Neural cell (in vitro differentiated cells): Measurements from ENCODE around the gene PREB. TPM values are rescaled to one million over a fixed set of nuclear protein-coding genes. Genes with fewer than 3 reads are reported as not detected.

ENCODE experiments used
- H2AFZ ChIP-seq: fragments of 200-600, 300-800 bp; sonication (generic), shearing (Covaris generic); 2 replicates; pipeline ENCODE4 v1.6.0; 2014; ENCODE audit warnings: low read depth, mild to moderate bottlenecking, antibody characterized with exemption, low read length, moderate library complexity
- H3F3A ChIP-seq: fragments of 200-600 bp; shearing (Covaris generic); 2 replicates; pipeline ENCODE4 v1.6.1; 2016; ENCODE audit warnings: mild to moderate bottlenecking, moderate library complexity, mixed read lengths, antibody characterized with exemption, low read length; ENCODE audit not compliant: insufficient read depth, poor library complexity, severe bottlenecking
- H3K27ac ChIP-seq: fragments of 200-600, 300-800 bp; sonication (generic), shearing (Covaris generic); 2 replicates; pipeline ENCODE4 v1.5.1; 2014; ENCODE audit warnings: mild to moderate bottlenecking, low read length, moderate library complexity
- H3K27me3 ChIP-seq: fragments of 300-800, 200-600 bp; sonication (generic), shearing (Covaris generic); 2 replicates; pipeline ENCODE4 v1.6.0; 2014; ENCODE audit warnings: mild to moderate bottlenecking, low read depth, low read length, moderate library complexity; ENCODE audit not compliant: insufficient read depth
- H3K36me3 ChIP-seq: fragments of 300-800, 200-600 bp; sonication (generic), shearing (Covaris generic); 2 replicates; pipeline ENCODE4 v1.5.1; 2014; ENCODE audit warnings: mild to moderate bottlenecking, antibody characterized with exemption, low read length, moderate library complexity; ENCODE audit not compliant: insufficient read depth
- H3K4me2 ChIP-seq: fragments of 300-800, 200-600 bp; sonication (generic), shearing (Covaris generic); 2 replicates; pipeline ENCODE4 v1.6.0; 2014; ENCODE audit warnings: mild to moderate bottlenecking, low read length
- H3K4me3 ChIP-seq: fragments of 300-800, 200-600 bp; sonication (generic), shearing (Covaris generic); 2 replicates; pipeline ENCODE4 v1.5.1; 2014; ENCODE audit warnings: mild to moderate bottlenecking, low read length, moderate library complexity
- H3K79me2 ChIP-seq: fragments of 200-600 bp; shearing (Covaris generic); replicated peaks from 2 replicates; pipeline ENCODE4 v1.6.0; 2014; ENCODE audit warnings: mild to moderate bottlenecking, low read length, moderate library complexity; ENCODE audit not compliant: insufficient read depth
- H3K9ac ChIP-seq: fragments of 300-800, 200-600 bp; sonication (generic), shearing (Covaris generic); 2 replicates; pipeline ENCODE4 v1.6.1; 2016; ENCODE audit warnings: mild to moderate bottlenecking, low read length, mixed read lengths
- H3K9me2 ChIP-seq: fragments of 200-600 bp; shearing (Covaris generic); 2 replicates; pipeline ENCODE4 v1.6.1; 2016; ENCODE audit warnings: mild to moderate bottlenecking, low read length, mixed read lengths; ENCODE audit not compliant: insufficient read depth
- H3K9me3 ChIP-seq: fragments of 200-600, 300-800 bp; sonication (generic), shearing (Covaris generic); 2 replicates; pipeline ENCODE4 v1.6.1; 2016; ENCODE audit warnings: mild to moderate bottlenecking, mixed run types, low read length, moderate library complexity, mixed read lengths
- H4K20me1 ChIP-seq: fragments of 200-600 bp; shearing (Covaris generic); 2 replicates; pipeline ENCODE4 v1.6.1; 2016; ENCODE audit warnings: mild to moderate bottlenecking, mixed run types; ENCODE audit not compliant: insufficient read depth
- CTCF ChIP-seq: fragments of 450-650 bp; IDR thresholded peaks from 2 replicates; pipeline ENCODE4 v1.5.1; 2014; ENCODE audit warnings: antibody characterized with exemption, mild to moderate bottlenecking, moderate library complexity; ENCODE audit not compliant: poor library complexity, severe bottlenecking
- EP300 ChIP-seq: fragments of 450-650 bp; conservative IDR thresholded peaks from 2 replicates; pipeline ENCODE4 v1.6.1; 2014; ENCODE audit warnings: antibody characterized with exemption, mild to moderate bottlenecking, moderate library complexity; ENCODE audit not compliant: poor library complexity, severe bottlenecking
- EZH2 ChIP-seq: fragments of 200-600, 300-800 bp; shearing (Covaris generic), sonication (generic); IDR thresholded peaks from 2 replicates; pipeline ENCODE4 v1.6.1; 2014; ENCODE audit warnings: antibody characterized with exemption, low read length, borderline replicate concordance, mild to moderate bottlenecking; ENCODE audit not compliant: insufficient read depth, poor library complexity, severe bottlenecking
- MXI1 ChIP-seq: fragments of 450-650 bp; conservative IDR thresholded peaks from 2 replicates; pipeline ENCODE4 v1.6.1; 2014; ENCODE audit warnings: antibody characterized with exemption, mild to moderate bottlenecking; ENCODE audit not compliant: poor library complexity, severe bottlenecking
- POLR2AphosphoS5 ChIP-seq: IDR thresholded peaks from 2 replicates; pipeline ENCODE4 v1.6.1; 2012
- RAD21 ChIP-seq: fragments of 450-650 bp; conservative IDR thresholded peaks from 2 replicates; pipeline ENCODE4 v1.6.1; 2014; ENCODE audit warnings: antibody characterized with exemption, mild to moderate bottlenecking, moderate library complexity
- REST ChIP-seq: IDR thresholded peaks from 2 replicates; pipeline ENCODE4 v1.6.1; 2012; ENCODE audit warnings: borderline replicate concordance
- SMC3 ChIP-seq: fragments of 450-650 bp; conservative IDR thresholded peaks from 2 replicates; pipeline ENCODE4 v1.6.1; 2014; ENCODE audit warnings: antibody characterized with exemption, mild to moderate bottlenecking, moderate library complexity; ENCODE audit not compliant: poor library complexity
- TAF1 ChIP-seq: IDR thresholded peaks from 2 replicates; pipeline ENCODE4 v1.6.1; 2012; ENCODE audit warnings: low read depth
- polyA plus RNA-seq: library from polyadenylated mRNA; depleted of rRNA; stranded (reverse); fragments of >200 nt; gene quantifications from 2 replicates; pipeline ENCODE4 v1.2.3, GENCODE V29; 2014

The PREB gene
- polyA plus RNA-seq, 1 donor from 2014 or later = 121 TPM

DNA sequence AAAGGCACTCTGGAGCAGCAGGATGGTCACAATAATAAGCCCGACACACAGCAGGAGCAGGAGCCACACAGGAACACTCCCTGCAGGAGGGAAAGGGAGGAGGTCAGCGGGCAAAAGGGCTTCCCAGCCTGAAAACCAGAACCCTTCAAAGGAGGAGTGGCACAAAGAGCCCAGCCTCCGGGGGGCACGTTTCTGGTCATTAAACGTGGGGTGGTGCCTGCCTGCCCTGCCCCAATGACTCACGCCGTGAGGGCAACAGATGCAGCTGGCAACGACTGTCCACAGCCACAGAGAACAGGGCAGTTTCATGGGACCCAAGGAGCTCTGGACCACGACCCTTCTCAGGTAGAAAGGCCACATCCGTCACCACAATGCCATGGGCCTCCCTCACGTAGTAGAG is 3.0 kb downstream of the PREB start:
- no peaks in the 10 kb centered on the region for H3K27me3 ChIP-seq
- H3K9ac ChIP-seq = no peak overlapping the region
- H3K9me2 ChIP-seq = no peaks in the 10 kb centered on the region
- H3K9me3 ChIP-seq = no peaks in the 10 kb centered on the region
- H3K79me2 ChIP-seq = peaks cover 4% of the 10 kb centered on the region
- H3K4me3 ChIP-seq = no peak overlapping the region
- no peaks in the 10 kb centered on the region for H3F3A ChIP-seq
- no peaks in the 10 kb centered on the region for H4K20me1 ChIP-seq
- H3K4me2 ChIP-seq = no peak overlapping the region
- TF ChIP-seq SMC3 = no peak
- no peak for TF ChIP-seq REST
- TF ChIP-seq CTCF = no peak
- no peak for TF ChIP-seq TAF1
- TF ChIP-seq EP300 = no peak
- TF ChIP-seq POLR2AphosphoS5 = no peak
- no peak for TF ChIP-seq EZH2
- no peak for TF ChIP-seq MXI1
- TF ChIP-seq RAD21 = no peak
- no peak overlapping the region for H2AFZ ChIP-seq
- no peak overlapping the region for H3K27ac ChIP-seq
- no peaks in the 10 kb centered on the region for H3K36me3 ChIP-seq

DNA sequence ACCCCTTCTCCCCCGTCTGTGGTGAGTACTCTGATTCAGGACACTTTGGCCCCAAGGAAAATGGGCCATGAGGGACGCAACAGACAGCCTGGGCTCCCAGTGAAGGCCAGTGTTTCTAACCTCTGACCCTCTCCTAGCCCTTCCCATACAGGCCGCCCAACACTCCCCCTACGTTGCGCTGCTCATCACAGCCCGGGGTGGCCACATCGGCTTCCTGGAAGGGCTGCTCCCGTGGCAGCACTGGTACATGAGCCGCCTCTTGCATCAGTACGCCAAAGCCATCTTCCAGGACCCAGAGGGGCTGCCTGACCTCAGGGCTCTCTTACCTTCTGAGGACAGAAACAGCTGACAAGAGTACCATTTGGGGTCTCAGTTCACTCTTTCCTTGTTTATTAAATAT is 4.0 kb downstream of the PREB start:
- Histone ChIP-seq H3K9ac (no peak overlapping the region), H3K36me3 (no peaks in the 10 kb centered on the region)
- TF ChIP-seq TAF1 (no peak), SMC3 (no peak), EZH2 (no peak), POLR2AphosphoS5 (no peak), REST (no peak), CTCF (no peak), RAD21 (no peak), EP300 (no peak), MXI1 (no peak)

More for the DNA sequence above, 4.0 kb downstream of the PREB start:
- Histone ChIP-seq H3F3A (no peaks in the 10 kb centered on the region), H4K20me1 (no peaks in the 10 kb centered on the region), H3K79me2 (peaks cover 4% of the 10 kb centered on the region), H3K27me3 (no peaks in the 10 kb centered on the region), H3K4me2 (no peak overlapping the region), H2AFZ (no peak overlapping the region), H3K9me3 (no peaks in the 10 kb centered on the region), H3K9me2 (no peaks in the 10 kb centered on the region), H3K4me3 (no peak overlapping the region), H3K27ac (no peak overlapping the region)
